ENCODE results near the gene TAAR8. TPM values are rescaled to one million over a fixed set of nuclear protein-coding genes. Genes with fewer than 3 reads are reported as not detected.
"Not testable (repeated sequence)": the region's sequence is repeated elsewhere in the genome, so short reads cannot be mapped to it uniquely, and the experiment has no call there.

The TAAR8 gene
- total and polyA plus RNA-seq, 2 donors (not counting 1 experiment from before 2014, with no cell fraction given) = not detected

- no peaks in the 10 kb centered on the region for H3K36me3 ChIP-seq (replicated peaks in 1 of 2; ENCODE audit: control extremely low read depth in 1 of 2, control insufficient read depth in 1 of 2, extremely low read depth in 1 of 2, insufficient read depth in 2 of 2, low read length in 1 of 2)
- TF ChIP-seq CTCF (IDR thresholded peaks at IDR 0.05) (no peak), EZH2 (IDR thresholded peaks at IDR 0.05; ENCODE audit: borderline replicate concordance, insufficient read depth, low read depth, low read length, poor library complexity, severe bottlenecking) (no peak)
- H3K9me3 ChIP-seq (ENCODE audit: control extremely low read depth in 1 of 3, control insufficient read depth in 2 of 3, insufficient read depth in 1 of 3, low read length in 2 of 3) = no peaks in the 10 kb centered on the region
- ATAC-seq (ENCODE audit: low read depth) = no peak
- Mint-ChIP-seq H3K27ac (no peak overlapping the region), H3K9me3 (ENCODE audit: insufficient read depth) (no peaks in the 10 kb centered on the region), H3K27me3 (peaks cover 14% of the 10 kb centered on the region), H3K4me3 (no peak overlapping the region), H3K4me1 (peaks cover 3% of the 10 kb centered on the region)
- DNase-seq = no peak
- no peaks in the 10 kb centered on the region for H4K20me1 ChIP-seq (ENCODE audit: control insufficient read depth, insufficient read depth, low read length, poor library complexity, severe bottlenecking)
- H3K79me2 ChIP-seq (ENCODE audit: control insufficient read depth, insufficient read depth, low read length) = no peaks in the 10 kb centered on the region
- POLR2A ChIA-PET = no interaction called here
- H3K27me3 ChIP-seq (replicated peaks in 1 of 4; ENCODE audit: control extremely low read depth in 1 of 4, control insufficient read depth in 3 of 4, insufficient read depth in 4 of 4, low read length in 3 of 4) = peaks cover 0 to 3% (median 0%) of the 10 kb centered on the region in 4 experiments
- H3K4me1 ChIP-seq (ENCODE audit: control insufficient read depth in 2 of 2, insufficient read depth in 2 of 2, low read length in 2 of 2) = peaks cover 0 to 2% of the 10 kb centered on the region in 2 donors
- CTCF ChIA-PET = no interaction called here
- 91% methylated on average over 4 of the region's 4 CpGs for WGBS (ENCODE audit: insufficient coverage)
- no peak overlapping the region for H3K27ac ChIP-seq (ENCODE audit: low read length in 2 of 2)
- H3K9ac ChIP-seq (ENCODE audit: low read length) = no peak overlapping the region
- no peak overlapping the region for H3K4me3 ChIP-seq (ENCODE audit: control extremely low read depth in 1 of 5, extremely low read depth in 1 of 5, insufficient read depth in 1 of 5, low read depth in 2 of 5, low read length in 4 of 5)
- intact Hi-C loops (cut with micrococcal nuclease) = no loop called here
- no peak overlapping the region for H3K4me2 ChIP-seq (replicated peaks; ENCODE audit: low read depth, low read length, poor library complexity, severe bottlenecking)
- no peak overlapping the region for H2AFZ ChIP-seq (ENCODE audit: insufficient read depth, low read depth, low read length, poor library complexity, severe bottlenecking)
Measured at GRCh38 chr6:132548746-132549463, 3.6 kb upstream of the TAAR8 start.

GRCh38 chr6:132551214-132551613 lies 1.3 kb upstream of the TAAR8 start:
- Histone ChIP-seq H3K9ac (ENCODE audit: low read length) (no peak overlapping the region), H3K9me3 (ENCODE audit: control extremely low read depth in 1 of 3, control insufficient read depth in 2 of 3, insufficient read depth in 1 of 3, low read length in 2 of 3) (no peaks in the 10 kb centered on the region), H3K27ac (ENCODE audit: low read length in 2 of 2) (no peak overlapping the region), H2AFZ (ENCODE audit: insufficient read depth, low read depth, low read length, poor library complexity, severe bottlenecking) (no peak overlapping the region), H3K4me1 (ENCODE audit: control insufficient read depth in 2 of 2, insufficient read depth in 2 of 2, low read length in 2 of 2) (peaks cover 0 to 2% of the 10 kb centered on the region in 2 donors), H4K20me1 (ENCODE audit: control insufficient read depth, insufficient read depth, low read length, poor library complexity, severe bottlenecking) (no peaks in the 10 kb centered on the region), H3K4me3 (ENCODE audit: control extremely low read depth in 1 of 5, extremely low read depth in 1 of 5, insufficient read depth in 1 of 5, low read depth in 2 of 5, low read length in 4 of 5) (no peak overlapping the region), H3K36me3 (replicated peaks in 1 of 2; ENCODE audit: control extremely low read depth in 1 of 2, control insufficient read depth in 1 of 2, extremely low read depth in 1 of 2, insufficient read depth in 2 of 2, low read length in 1 of 2) (no peaks in the 10 kb centered on the region), H3K27me3 (replicated peaks in 1 of 4; ENCODE audit: control extremely low read depth in 1 of 4, control insufficient read depth in 3 of 4, insufficient read depth in 4 of 4, low read length in 3 of 4) (peaks cover 0 to 3% (median 0%) of the 10 kb centered on the region in 4 experiments), H3K4me2 (replicated peaks; ENCODE audit: low read depth, low read length, poor library complexity, severe bottlenecking) (no peak overlapping the region), H3K79me2 (ENCODE audit: control insufficient read depth, insufficient read depth, low read length) (no peaks in the 10 kb centered on the region)
- no peak overlapping the region for H3K4me3 Mint-ChIP-seq
- peaks cover 3% of the 10 kb centered on the region for H3K4me1 Mint-ChIP-seq
- ATAC-seq (ENCODE audit: low read depth) (no peak), DNase-seq (no peak)
- H3K27ac Mint-ChIP-seq = no peak overlapping the region
- H3K27me3 Mint-ChIP-seq = peaks cover 22% of the 10 kb centered on the region
- intact Hi-C loops (cut with micrococcal nuclease) = no loop called here
- POLR2A ChIA-PET = no interaction called here
- TF ChIP-seq CTCF (IDR thresholded peaks at IDR 0.05) (no peak), EZH2 (IDR thresholded peaks at IDR 0.05; ENCODE audit: borderline replicate concordance, insufficient read depth, low read depth, low read length, poor library complexity, severe bottlenecking) (no peak)
- WGBS (ENCODE audit: insufficient coverage) = 90% methylated on average over 4 of the region's 4 CpGs
- CTCF ChIA-PET = interaction anchor here (1.0 kb wide), 1 partner anchor 21 kb away, joined by 3 read pairs; no protein-coding TSS in a partner anchor
- no peaks in the 10 kb centered on the region for H3K9me3 Mint-ChIP-seq (ENCODE audit: insufficient read depth)

- CTCF ChIA-PET; ATAC-seq (ENCODE audit: low read depth); H3K4me2 ChIP-seq (replicated peaks; ENCODE audit: low read depth, low read length, poor library complexity, severe bottlenecking); H3K27ac ChIP-seq (ENCODE audit: low read length in 2 of 2); H3K27ac Mint-ChIP-seq; H3K4me3 ChIP-seq (ENCODE audit: control extremely low read depth in 1 of 5, extremely low read depth in 1 of 5, insufficient read depth in 1 of 5, low read depth in 2 of 5, low read length in 4 of 5); H3K9ac ChIP-seq (ENCODE audit: low read length); POLR2A ChIA-PET; H3K27me3 ChIP-seq (replicated peaks in 1 of 4; ENCODE audit: control extremely low read depth in 1 of 4, control insufficient read depth in 3 of 4, insufficient read depth in 4 of 4, low read length in 3 of 4); DNase-seq; H3K4me1 Mint-ChIP-seq; H2AFZ ChIP-seq (ENCODE audit: insufficient read depth, low read depth, low read length, poor library complexity, severe bottlenecking); intact Hi-C loops (cut with micrococcal nuclease); H3K4me3 Mint-ChIP-seq; H3K9me3 Mint-ChIP-seq (ENCODE audit: insufficient read depth); H3K4me1 ChIP-seq (ENCODE audit: control insufficient read depth in 2 of 2, insufficient read depth in 2 of 2, low read length in 2 of 2); H3K79me2 ChIP-seq (ENCODE audit: control insufficient read depth, insufficient read depth, low read length); H4K20me1 ChIP-seq (ENCODE audit: control insufficient read depth, insufficient read depth, low read length, poor library complexity, severe bottlenecking); H3K9me3 ChIP-seq (ENCODE audit: control extremely low read depth in 1 of 3, control insufficient read depth in 2 of 3, insufficient read depth in 1 of 3, low read length in 2 of 3); H3K36me3 ChIP-seq (replicated peaks in 1 of 2; ENCODE audit: control extremely low read depth in 1 of 2, control insufficient read depth in 1 of 2, extremely low read depth in 1 of 2, insufficient read depth in 2 of 2, low read length in 1 of 2): not testable (repeated sequence)
- 80% methylated on average over 1 of the region's 3 CpGs for WGBS (ENCODE audit: insufficient coverage)
- H3K27me3 Mint-ChIP-seq = peaks cover 47% of the 10 kb centered on the region
Measured at GRCh38 chr6:132560087-132560486, 7.6 kb downstream of the TAAR8 start.

Data from B cell (primary cell).